Panc1 (cell line): ENCODE measurements around the gene SEMA5B. TPM values are rescaled to one million over a fixed set of nuclear protein-coding genes. Genes with fewer than 3 reads are reported as not detected.

ENCODE experiments used
- ATAC-seq: fragments of 200-7000 bp; cut with Tn5 transposase; 2 replicates; pipeline ENCODE4 v1.9.1; 2020; ENCODE audit warnings: mild to moderate bottlenecking, moderate library complexity
- BruUV-seq: library from RNA; stranded (reverse); fragments of 400-500 nt; replicated peaks from 2 replicates; lab custom pipeline; 2021; lab: Mats Ljungman, UMichigan
- CTCF ChIA-PET: fragments of 300-600 bp; sonication (Branson Sonifier 250); formaldehyde crosslinking; loops from one replicate; lab custom pipeline; 2022; ENCODE audit warnings: antibody characterized with exemption; lab: Charles Lee
- POLR2A ChIA-PET: fragments of 300-600 bp; sonication (Branson Sonifier 250); formaldehyde crosslinking; loops from one replicate; lab custom pipeline; 2022; ENCODE audit warnings: antibody characterized with exemption; lab: Charles Lee
- DNase-seq: peaks from one replicate; pipeline ENCODE4 v3.0.0-alpha.2; 2010; ENCODE audit warnings: low read depth, low spot score
- H3K27ac ChIP-seq: 2 replicates; pipeline ENCODE4 v1.5.1; 2011; ENCODE audit warnings: mild to moderate bottlenecking, low read length, inconsistent platforms
- H3K27me3 ChIP-seq: fragments of 200-500 bp; sonication (Bioruptor generic); 2 replicates; pipeline ENCODE4 v1.6.0; 2014; ENCODE audit warnings: low read length, inconsistent platforms; ENCODE audit not compliant: control insufficient read depth, insufficient read depth
- H3K36me3 ChIP-seq: fragments of 200-500 bp; sonication (Bioruptor generic); 2 replicates; pipeline ENCODE4 v1.5.1; 2014; ENCODE audit warnings: inconsistent platforms, mild to moderate bottlenecking, low read length, moderate library complexity; ENCODE audit not compliant: control insufficient read depth, insufficient read depth
- H3K4me1 ChIP-seq: 2 replicates; pipeline ENCODE4 v1.5.1; 2011; ENCODE audit warnings: inconsistent platforms, mild to moderate bottlenecking, low read length, moderate library complexity; ENCODE audit not compliant: control insufficient read depth, insufficient read depth
- H3K4me3 ChIP-seq, 2 experiments: 2 replicates each; pipeline ENCODE4 v1.5.1; 2011 to 2012; ENCODE audit warnings: low read depth in 2 of 2, low read length in 2 of 2, mild to moderate bottlenecking in 2 of 2, inconsistent platforms in 1 of 2, moderate library complexity in 1 of 2
- H3K9me3 ChIP-seq: fragments of 200-500 bp; sonication (Bioruptor generic); 2 replicates; pipeline ENCODE4 v1.5.1; 2014; ENCODE audit warnings: low read depth, mild to moderate bottlenecking, inconsistent platforms, low read length, moderate library complexity; ENCODE audit not compliant: control insufficient read depth, insufficient read depth
- POLR2AphosphoS5 ChIP-seq: IDR thresholded peaks from 2 replicates; pipeline ENCODE4 v1.6.1; 2012; ENCODE audit warnings: mild to moderate bottlenecking, low read depth, low read length, moderate library complexity
- REST ChIP-seq, 2 experiments: IDR thresholded peaks; 2 replicates each; pipeline ENCODE4 v1.6.1; 2011 to 2012; ENCODE audit warnings: low read depth in 2 of 2, control low read depth in 1 of 2, low read length in 1 of 2, mild to moderate bottlenecking in 1 of 2, moderate library complexity in 1 of 2; ENCODE audit not compliant: insufficient read depth in 1 of 2
- SIN3A ChIP-seq: IDR thresholded peaks from 2 replicates; pipeline ENCODE4 v1.6.1; 2012; ENCODE audit warnings: low read depth, mild to moderate bottlenecking, low read length, moderate library complexity, borderline replicate concordance; ENCODE audit not compliant: insufficient read depth
- TCF7L2 ChIP-seq: IDR thresholded peaks from 2 replicates; pipeline ENCODE4 v1.6.1; 2011; ENCODE audit warnings: mild to moderate bottlenecking, low read depth, low read length, inconsistent platforms
- in situ Hi-C: cut with HindIII; loops from 2 replicates; pipeline ENCODE4 v1.10.0; 2016; ENCODE audit warnings: low sequenced_read_pairs, low pct_unique_long_range_greater_than_20kb
- intact Hi-C: fragments of 100-400 bp; cut with micrococcal nuclease; formaldehyde crosslinking; loops from one replicate; pipeline ENCODE4 v1.10.0; 2022; ENCODE audit not compliant: unreplicated experiment
- total RNA-seq: library from RNA; stranded (reverse); gene quantifications from one replicate; pipeline ENCODE4 v1.2.1, GENCODE V29; 2021; ENCODE audit not compliant: unreplicated experiment
- TF ChIP-seq, protein P1 (sequence below): fragments of 450-650 bp; IDR thresholded peaks from 2 replicates; pipeline ENCODE4 v1.5.1; 2017; ENCODE audit warnings: mild to moderate bottlenecking

SEMA5B gene
- total RNA-seq, 1 experiment from 2014 or later, result 1.2 TPM

DNA sequence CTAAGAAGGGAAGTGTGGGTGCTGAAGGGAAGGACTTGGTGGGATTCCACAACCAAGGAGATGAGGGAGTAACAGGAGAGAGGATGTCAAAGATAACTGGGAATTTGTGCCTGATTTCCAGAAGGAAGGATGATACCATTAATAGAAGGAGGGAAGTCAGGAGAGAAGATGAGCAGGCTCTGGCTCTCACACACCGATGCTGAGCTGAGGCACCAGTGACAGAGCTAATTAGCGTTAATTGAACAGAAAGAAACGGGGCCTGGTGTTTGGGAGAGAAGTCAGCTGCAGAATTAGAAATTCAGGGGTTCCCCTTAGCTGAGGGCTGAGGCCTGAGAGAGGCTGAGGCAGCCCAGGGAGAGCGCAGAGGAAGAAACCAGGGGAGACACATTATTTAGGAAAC lies 27.4 kb upstream of the SEMA5B start:
- intact Hi-C loops, result no loop called here
- ChIA-PET POLR2A (interaction anchor here (0.7 kb wide), 1 partner anchor 12 kb away, joined by 3 read pairs; the partner anchor contains the start of gene PDIA5), CTCF (no interaction called here)

DNA sequence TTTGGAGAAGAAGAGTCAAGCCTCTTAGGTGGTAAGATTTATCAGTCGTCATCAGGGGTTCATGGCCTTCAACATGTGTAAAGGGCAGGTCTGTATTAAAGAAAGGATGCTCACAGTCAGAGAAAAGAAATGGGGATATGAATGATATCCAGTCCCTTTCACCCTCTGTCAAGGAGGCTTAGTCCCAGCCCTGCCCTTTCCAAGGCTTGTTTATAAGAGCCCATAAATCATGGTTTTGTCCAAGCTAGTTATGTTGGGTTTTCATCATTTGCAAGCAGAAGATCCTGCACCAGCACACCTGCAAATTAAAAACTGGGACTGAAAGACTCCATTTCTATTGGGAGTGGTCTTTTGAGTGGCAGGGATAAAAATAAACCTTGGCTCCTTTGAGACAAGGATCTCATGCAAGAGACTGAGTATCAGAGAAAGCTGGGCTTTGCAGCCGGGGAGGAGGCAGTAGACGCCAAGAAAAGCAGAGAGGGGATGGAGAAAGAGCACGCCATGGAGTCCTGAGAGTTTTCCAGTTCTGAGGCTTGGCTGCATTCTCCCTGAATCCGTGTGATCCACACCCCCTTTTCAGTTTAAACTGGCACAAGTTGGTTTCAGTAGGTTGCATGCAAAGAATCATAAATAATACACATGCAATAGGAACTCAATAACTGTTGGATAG lies 26.7 kb upstream of the SEMA5B start:
- intact Hi-C loops, result no loop called here
- ChIA-PET POLR2A (no interaction called here), CTCF (no interaction called here)
- Histone ChIP-seq H3K27me3 (no peaks in the 10 kb centered on the region; the same call in 1 of the 2 replicates), H3K27ac (no peak overlapping the region), H3K36me3 (no peaks in the 10 kb centered on the region), H3K9me3 (no peaks in the 10 kb centered on the region), H3K4me1 (no peaks in the 10 kb centered on the region), H3K4me3 (no peak overlapping the region)
- no peak for TF ChIP-seq TCF7L2
- TF ChIP-seq REST (IDR thresholded peaks at IDR 0.05; ENCODE audit: insufficient read depth in 1 of 2, low read depth in 2 of 2, low read length in 1 of 2), result no peak
- BruUV-seq, result no TSS peak
- DNase-seq, result no peak
- in situ Hi-C loops, result no loop called here
- no peak for ATAC-seq

More for the DNA sequence above, 27.4 kb upstream of the SEMA5B start:
- in situ Hi-C loops, result no loop called here
- BruUV-seq, result no TSS peak
- TF ChIP-seq POLR2AphosphoS5 (no peak), TCF7L2 (no peak), REST (IDR thresholded peaks at IDR 0.05; ENCODE audit: insufficient read depth in 1 of 2, low read depth in 2 of 2, low read length in 1 of 2) (no peak), SIN3A (no peak)
- TF ChIP-seq, protein P1, sequence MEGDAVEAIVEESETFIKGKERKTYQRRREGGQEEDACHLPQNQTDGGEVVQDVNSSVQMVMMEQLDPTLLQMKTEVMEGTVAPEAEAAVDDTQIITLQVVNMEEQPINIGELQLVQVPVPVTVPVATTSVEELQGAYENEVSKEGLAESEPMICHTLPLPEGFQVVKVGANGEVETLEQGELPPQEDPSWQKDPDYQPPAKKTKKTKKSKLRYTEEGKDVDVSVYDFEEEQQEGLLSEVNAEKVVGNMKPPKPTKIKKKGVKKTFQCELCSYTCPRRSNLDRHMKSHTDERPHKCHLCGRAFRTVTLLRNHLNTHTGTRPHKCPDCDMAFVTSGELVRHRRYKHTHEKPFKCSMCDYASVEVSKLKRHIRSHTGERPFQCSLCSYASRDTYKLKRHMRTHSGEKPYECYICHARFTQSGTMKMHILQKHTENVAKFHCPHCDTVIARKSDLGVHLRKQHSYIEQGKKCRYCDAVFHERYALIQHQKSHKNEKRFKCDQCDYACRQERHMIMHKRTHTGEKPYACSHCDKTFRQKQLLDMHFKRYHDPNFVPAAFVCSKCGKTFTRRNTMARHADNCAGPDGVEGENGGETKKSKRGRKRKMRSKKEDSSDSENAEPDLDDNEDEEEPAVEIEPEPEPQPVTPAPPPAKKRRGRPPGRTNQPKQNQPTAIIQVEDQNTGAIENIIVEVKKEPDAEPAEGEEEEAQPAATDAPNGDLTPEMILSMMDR, result no peak
- Histone ChIP-seq H3K4me3 (no peak overlapping the region), H3K27ac (no peak overlapping the region), H3K9me3 (no peaks in the 10 kb centered on the region), H3K4me1 (no peaks in the 10 kb centered on the region), H3K27me3 (no peaks in the 10 kb centered on the region; the same call in 1 of the 2 replicates), H3K36me3 (no peaks in the 10 kb centered on the region)
- ATAC-seq, result no peak
- no peak for DNase-seq
